Right renal cortex interstitium (tissue), 3 donors: Measurements from ENCODE around the gene UBR2. TPM values are rescaled to one million over a fixed set of nuclear protein-coding genes. Genes with fewer than 3 reads are reported as not detected.

Experiments used
- DNase-seq, 3 donors: peaks; one replicate each; pipeline ENCODE4 v3.0.0-alpha.2; 2013; ENCODE audit warnings: low read depth in 3 of 3, low spot score in 2 of 3
- polyA plus RNA-seq, 3 donors: library from polyadenylated mRNA; unstranded; fragments of 120-200 nt; gene quantifications; one replicate each; pipeline ENCODE4 v1.2.1, GENCODE V29; 2013; ENCODE audit not compliant: insufficient read length in 3 of 3

UBR2 gene
- polyA plus RNA-seq: 10 to 100 TPM; 27.1 to 29.4 (median 28.5) TPM

GRCh38 chr6:42563697-42564505, at the start of gene UBR2:
UBR2 (plus strand) TSS chr6:42564029; CDS start chr6:42564320, 291 bp downstream.
- peak; percentile 95 to 98 (median 98) for DNase-seq

DNA sequence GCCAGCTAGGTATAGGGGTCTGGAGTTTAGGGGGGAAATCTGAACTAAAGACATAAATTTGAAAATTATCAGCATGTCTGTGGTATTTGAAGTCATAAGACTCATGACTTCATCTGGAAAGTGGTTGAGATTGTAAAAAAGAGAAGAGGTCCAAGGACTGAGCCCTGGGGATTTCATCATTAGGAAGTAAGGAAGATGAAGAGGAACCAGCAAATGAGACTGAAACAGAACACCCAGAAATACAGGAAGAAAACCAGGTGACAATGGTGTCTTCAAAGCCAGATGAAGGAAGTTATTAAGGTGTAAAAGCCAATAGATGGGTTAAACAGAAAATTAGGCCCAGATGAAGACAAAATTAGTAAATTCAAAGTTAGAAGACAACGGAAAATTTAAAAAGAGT, 49.1 kb upstream of the UBR2 start:
- no peak for DNase-seq

GRCh38 chr6:42519779-42520178, 44.0 kb upstream of the UBR2 start:
- no peak for DNase-seq

- no peak for DNase-seq
These were observed 42.8 kb upstream of the UBR2 start for GRCh38 chr6:42520786-42521607.

DNA sequence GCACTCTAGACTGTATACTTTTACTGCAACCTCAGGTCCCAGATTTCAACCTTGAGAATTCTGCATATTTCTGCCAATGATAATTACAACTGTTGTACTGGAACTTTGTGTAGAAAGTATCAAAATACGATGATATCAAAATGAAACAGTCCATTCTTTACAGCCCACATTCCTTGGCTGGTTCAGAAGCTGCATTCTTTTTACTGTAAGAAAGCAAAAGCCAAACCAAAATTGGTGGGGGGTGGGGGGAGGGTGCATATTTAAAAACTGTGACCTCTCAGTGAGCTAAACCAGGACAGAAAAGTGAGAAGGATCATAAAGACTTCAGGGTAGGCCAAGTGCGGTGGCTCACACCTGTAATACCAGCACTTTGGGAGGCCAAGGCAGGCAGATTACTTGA, 41.8 kb upstream of the UBR2 start:
- no peak for DNase-seq

GRCh38 chr6:42522942-42523814, 40.7 kb upstream of the UBR2 start:
- DNase-seq: no peak

GRCh38 chr6:42525206-42525605, 38.6 kb upstream of the UBR2 start:
- DNase-seq: no peak

DNA sequence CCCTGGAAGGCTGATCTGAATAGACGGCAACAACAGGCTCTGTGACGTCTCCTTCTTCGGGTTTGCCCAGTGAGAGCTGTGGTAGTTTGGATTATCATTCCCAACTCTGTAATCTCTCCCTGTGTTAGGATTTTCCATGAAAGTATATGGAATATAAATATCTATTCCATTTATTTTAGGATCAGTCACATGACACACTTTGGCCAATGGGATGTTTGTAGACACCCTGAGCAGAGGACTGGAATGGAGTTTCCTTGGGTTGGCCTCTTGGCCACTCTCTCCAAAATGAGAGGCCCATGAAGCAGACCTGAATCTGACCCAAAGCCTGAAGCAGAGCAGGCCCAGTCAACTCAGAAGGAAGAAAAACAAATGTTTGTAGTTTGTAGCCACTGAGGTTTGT, 37.2 kb upstream of the UBR2 start:
- no peak for DNase-seq

GRCh38 chr6:42527204-42527603, 36.6 kb upstream of the UBR2 start:
- DNase-seq: no peak

DNA sequence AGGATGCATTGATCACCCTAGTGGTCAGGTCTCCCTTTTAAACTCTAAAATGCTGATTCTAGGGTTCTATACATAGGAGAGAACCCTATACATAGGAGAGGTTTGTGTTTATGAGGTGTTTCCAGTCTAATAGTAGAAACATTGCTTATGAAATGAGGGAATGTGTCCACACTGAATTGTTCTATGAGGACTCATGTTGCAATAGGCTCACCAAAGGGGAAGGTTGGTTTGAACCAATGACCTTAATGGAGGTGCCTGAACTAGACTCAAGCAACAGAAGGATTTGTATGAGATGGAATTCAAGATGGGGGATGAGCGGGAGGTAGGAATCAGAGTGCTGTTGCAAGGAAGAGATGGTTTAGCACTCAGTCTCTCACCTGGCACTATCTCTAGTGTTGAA, 33.5 kb upstream of the UBR2 start:
- DNase-seq: no peak

GRCh38 chr6:42530751-42531150, 33.1 kb upstream of the UBR2 start:
- DNase-seq: no peak

DNA sequence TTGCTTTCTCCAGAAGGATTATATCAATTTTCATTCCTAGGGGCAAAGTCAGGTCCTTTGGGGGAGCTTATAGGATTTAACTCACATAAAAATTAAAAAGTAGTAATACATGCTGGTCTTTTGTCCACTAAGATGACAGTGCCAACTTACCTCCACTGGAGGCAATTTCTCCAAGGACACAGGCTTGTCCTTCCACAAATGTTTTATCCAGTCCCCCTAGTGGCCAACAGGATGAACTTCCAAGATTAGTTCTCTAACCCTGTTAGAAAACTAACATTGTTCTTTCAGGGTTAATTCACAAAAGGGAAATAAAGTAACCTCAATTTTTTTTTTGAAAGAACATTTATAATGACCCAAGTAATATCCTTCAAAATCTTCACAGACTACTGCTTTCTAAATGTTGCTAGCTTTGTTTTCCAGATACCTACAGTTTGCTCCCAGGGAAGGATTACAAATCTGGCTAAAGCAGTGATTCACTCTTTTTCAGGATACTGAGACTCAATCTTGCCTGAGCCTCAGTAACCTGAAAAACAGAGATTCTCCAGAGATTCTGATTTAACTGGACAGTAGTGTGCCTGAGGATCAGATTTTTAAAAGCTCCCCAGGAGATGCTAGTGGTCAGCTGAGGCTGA, 31.7 kb upstream of the UBR2 start:
- no peak for DNase-seq

DNA sequence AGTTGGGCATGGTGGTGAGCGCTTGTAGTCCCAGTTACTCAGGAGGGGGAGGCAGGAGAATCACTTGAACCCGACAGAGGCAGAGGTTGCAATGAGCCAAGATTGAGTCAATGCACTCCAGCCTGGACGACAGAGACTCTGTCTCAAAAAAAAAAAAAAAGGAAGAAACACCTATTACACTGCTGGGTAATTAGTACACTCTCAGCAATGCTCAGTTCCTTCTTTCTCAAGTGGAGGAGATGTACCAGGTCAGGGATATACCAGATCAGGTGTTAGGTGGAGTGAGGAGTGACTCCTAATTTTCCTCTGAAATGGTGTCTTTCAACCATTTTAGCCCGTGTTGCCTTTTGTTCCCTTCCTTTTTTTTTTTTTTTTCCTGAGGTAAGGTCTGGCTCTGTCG, 30.0 kb upstream of the UBR2 start:
- DNase-seq: no peak

- DNase-seq: no peak
These were observed 26.3 kb upstream of the UBR2 start for GRCh38 chr6:42537536-42537935.

GRCh38 chr6:42539135-42539534, 24.7 kb upstream of the UBR2 start:
- no peak for DNase-seq

DNA sequence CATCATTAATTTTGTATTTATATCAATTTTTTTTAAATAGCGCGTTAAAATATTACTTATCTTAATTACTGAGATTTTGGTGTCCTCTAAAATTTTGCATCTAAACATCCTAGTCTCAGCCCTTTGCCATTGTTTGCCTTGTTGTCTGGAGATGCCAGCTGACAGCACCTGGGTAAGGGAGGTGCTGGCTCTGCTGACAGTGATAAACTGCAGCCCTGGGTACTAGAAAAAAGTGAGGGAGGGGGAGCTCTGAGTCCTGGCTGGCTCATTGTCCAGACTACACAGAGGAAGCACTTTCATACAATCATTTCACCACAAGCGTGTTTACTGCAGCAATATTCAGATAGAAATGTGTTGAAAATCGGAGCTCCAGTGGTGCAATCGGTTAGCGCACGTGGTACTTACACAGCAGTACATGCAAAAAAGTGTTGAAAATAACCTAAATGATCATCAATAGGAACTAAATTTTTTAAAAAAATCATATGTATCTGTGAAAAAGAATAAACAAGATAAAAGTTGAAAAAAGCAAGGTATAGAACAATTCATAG, 18.5 kb upstream of the UBR2 start:
- no peak for DNase-seq

DNA sequence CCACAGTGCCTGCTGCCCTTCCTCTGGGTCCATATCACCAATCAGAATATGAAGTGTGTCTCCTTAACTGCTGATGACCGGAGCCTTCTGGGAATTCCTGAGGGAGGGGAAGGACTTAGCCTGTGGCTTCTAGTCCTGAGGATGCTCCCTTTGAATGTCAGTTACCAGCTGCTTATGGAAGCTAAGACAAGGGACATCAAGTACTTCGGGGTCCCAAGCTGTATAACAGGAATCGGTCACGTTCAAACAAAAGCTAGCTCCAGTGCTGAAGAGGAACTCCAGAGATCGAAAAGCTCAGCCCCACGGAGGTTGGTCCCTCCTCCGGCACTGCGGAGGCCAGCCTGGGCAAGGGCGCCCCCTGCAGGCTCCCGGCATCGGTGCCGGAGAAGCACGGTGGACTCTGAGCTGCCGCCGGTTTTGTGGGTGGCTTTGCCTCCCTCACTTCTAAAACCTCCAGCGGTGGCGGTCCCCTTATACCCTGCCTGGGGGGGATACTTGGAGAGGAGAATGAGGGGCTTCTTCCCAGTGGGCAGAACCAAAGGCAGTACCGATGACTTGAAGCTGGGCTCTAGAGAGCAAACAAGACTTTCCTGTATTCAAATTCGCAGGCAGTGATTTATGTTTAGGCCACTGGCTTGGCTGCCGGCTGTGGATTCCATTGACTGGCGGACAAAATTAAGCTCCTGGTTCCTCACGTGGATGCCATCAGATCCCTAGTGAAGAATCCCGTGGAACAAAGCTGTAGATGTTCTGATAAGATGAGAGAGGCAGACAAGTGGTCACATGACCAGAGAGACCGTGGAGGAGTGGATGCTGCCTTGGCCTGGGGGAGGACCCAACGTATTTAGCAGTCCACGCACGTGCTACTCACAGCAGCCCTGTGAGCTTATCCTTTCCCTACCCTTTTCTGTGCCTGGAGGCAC, 16.2 kb upstream of the UBR2 start:
- DNase-seq: peak; percentile 74 to 81 (median 76)

GRCh38 chr6:42550277-42550676, 13.6 kb upstream of the UBR2 start:
- no peak for DNase-seq

DNA sequence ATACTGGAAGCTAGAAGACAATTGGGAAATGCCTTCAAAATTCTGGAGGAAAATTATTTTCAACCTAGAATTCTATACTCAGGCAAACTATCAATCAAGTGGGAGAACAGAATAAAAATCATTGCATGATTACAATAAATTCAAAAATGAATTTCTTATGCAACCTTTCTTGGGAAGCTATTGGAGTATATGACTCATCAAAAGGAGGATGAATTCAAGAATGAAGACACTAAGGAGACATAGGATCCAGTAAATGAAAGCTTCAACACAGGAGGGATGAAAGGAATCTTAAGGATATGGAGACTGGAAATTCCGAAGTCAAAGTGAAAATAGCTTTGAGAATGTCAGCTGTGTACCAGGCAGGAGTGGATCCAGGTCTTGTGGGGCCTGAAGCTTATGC, 12.6 kb upstream of the UBR2 start:
- DNase-seq: no peak
